ENCODE data around the gene PTCRA.

Gene PTCRA

GRCh38 chr6:42915732-42916131, at the start of gene PTCRA:
Gene PTCRA, plus strand, starts transcription at chr6:42916053. Its CDS starts 17 bp downstream, at chr6:42916070.
- TF ChIP-seq, protein P1, sequence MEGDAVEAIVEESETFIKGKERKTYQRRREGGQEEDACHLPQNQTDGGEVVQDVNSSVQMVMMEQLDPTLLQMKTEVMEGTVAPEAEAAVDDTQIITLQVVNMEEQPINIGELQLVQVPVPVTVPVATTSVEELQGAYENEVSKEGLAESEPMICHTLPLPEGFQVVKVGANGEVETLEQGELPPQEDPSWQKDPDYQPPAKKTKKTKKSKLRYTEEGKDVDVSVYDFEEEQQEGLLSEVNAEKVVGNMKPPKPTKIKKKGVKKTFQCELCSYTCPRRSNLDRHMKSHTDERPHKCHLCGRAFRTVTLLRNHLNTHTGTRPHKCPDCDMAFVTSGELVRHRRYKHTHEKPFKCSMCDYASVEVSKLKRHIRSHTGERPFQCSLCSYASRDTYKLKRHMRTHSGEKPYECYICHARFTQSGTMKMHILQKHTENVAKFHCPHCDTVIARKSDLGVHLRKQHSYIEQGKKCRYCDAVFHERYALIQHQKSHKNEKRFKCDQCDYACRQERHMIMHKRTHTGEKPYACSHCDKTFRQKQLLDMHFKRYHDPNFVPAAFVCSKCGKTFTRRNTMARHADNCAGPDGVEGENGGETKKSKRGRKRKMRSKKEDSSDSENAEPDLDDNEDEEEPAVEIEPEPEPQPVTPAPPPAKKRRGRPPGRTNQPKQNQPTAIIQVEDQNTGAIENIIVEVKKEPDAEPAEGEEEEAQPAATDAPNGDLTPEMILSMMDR (IDR thresholded peaks at IDR 0.05; ENCODE audit: low read depth, low read length) = no peak
- no peak within 1 kb of the TSS for H3K4me3 ChIP-seq (ENCODE audit: low read depth, low read length)

DNA sequence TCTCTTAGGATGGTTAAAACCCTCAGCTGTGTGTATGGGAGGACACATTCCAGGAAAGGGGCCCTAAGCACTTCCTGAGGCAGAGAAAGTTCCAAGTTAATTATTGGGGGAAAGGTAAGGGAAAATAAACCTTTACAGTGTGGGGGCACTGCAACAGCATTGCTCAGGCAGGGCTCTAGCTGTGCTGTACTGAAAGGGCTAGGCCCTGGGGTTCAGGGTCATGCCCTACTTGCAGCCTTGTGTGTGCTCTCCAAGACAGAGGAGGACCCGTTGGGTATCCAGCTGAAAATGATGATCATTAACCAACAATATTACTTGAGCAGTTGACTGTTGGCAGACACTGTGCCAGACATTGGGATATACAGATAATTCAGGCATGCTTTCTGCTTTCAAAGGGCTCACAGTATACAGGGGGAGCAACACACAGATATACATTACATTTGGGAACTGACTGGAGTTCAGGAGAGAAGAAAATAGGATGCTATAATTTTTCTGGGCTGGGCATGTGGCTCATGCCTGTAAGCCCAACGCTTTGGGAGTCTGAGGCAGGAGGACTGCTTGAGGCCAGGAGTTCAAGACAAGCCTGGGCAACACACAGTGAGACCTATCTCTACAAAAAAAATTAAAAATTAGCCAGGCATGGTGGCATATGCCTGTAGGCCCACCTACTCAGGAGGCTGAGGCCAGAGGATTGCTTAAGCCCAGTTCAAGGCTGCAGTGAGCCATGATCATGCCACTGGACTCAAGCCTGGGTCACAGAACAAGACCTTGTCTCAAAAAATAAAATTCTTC, 45.5 kb upstream of the PTCRA start:
- TF ChIP-seq, protein P1 (IDR thresholded peaks at IDR 0.05; ENCODE audit: low read depth, low read length) = no peak
- H3K4me3 ChIP-seq (ENCODE audit: low read depth, low read length) = no peak overlapping the region

GRCh38 chr6:42871711-42872110, 44.1 kb upstream of the PTCRA start:
- H3K4me3 ChIP-seq (ENCODE audit: low read depth, low read length) = no peak overlapping the region
- TF ChIP-seq, protein P1 (IDR thresholded peaks at IDR 0.05; ENCODE audit: low read depth, low read length) = no peak

GRCh38 chr6:42873313-42873712, 42.5 kb upstream of the PTCRA start:
- H3K4me3 ChIP-seq (ENCODE audit: low read depth, low read length) = no peak overlapping the region
- TF ChIP-seq, protein P1 (IDR thresholded peaks at IDR 0.05; ENCODE audit: low read depth, low read length) = no peak

- TF ChIP-seq, protein P1 (IDR thresholded peaks at IDR 0.05; ENCODE audit: low read depth, low read length) = no peak
- no peak overlapping the region for H3K4me3 ChIP-seq (ENCODE audit: low read depth, low read length)
These were observed 38.2 kb upstream of the PTCRA start for GRCh38 chr6:42877695-42878094.

- TF ChIP-seq, protein P1 (IDR thresholded peaks at IDR 0.05; ENCODE audit: low read depth, low read length) = no peak
- peak within 1 kb of the TSS; percentile 79 for H3K4me3 ChIP-seq (ENCODE audit: low read depth, low read length)
These were observed 36.2 kb upstream of the PTCRA start, which contains the start of gene RPL7L1 for GRCh38 chr6:42879372-42880239. Gene RPL7L1, plus strand, starts transcription at chr6:42879616. Its CDS starts 295 bp downstream, at chr6:42879911.

DNA sequence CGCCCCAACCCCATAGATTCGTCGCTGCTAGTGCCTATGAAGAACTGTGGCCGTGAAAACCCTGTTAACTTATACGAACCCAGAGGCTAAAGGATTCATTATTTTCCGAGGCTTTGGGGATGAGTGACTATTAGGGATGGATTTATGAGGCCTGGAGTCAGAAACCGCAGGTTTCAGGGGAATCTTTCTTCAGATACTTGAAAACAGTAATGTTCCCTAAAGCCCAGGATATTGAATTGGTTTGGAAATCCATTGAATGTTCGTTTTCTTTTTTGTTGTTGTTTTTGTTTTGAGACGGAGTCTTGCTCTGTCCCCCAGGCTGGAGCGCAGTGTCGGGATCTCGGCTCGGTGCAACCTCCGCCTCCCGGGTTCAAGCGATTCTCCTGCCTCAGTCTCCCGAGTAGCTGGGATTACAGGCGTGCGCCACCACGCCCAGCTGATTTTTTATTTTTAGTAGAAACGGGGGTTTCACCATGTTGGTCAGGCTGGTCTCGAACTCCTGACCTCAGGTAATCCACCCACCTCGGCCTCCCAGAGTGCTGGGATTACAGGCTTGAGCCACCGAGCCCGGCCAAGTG, 35.5 kb upstream of the PTCRA start:
- peak overlapping the region; percentile 79 for H3K4me3 ChIP-seq (ENCODE audit: low read depth, low read length)

GRCh38 chr6:42880871-42881270, 35.0 kb upstream of the PTCRA start:
- H3K4me3 ChIP-seq (ENCODE audit: low read depth, low read length) = peak overlapping the region; percentile 79

All from WI38 (cell line).